Gastrocnemius medialis (tissue), 4 donors: Measurements from ENCODE around the gene SEC16A.

Experiments used
- POLR2A ChIP-seq, 2 donors: fragments of 450-650 bp; IDR thresholded peaks; one replicate each; pipeline ENCODE4 v1.6.1; 2017; ENCODE audit warnings: antibody characterized with exemption in 2 of 2, mild to moderate bottlenecking in 2 of 2, moderate library complexity in 2 of 2
- TF ChIP-seq, protein P1 (sequence below), 5 experiments: fragments of 450-650 bp in 3 of 5; fragments of 200-600 bp in 2 of 5; sonication (generic) in 2 of 5; IDR thresholded peaks in 4 of 5; conservative IDR thresholded peaks in 1 of 5; 1 replicate in 4 of 5; 2 replicates in 1 of 5; pipeline ENCODE4 v1.5.1; 2016 to 2019; ENCODE audit warnings: antibody characterized with exemption in 5 of 5, mild to moderate bottlenecking in 3 of 5, moderate library complexity in 3 of 5

DNA sequence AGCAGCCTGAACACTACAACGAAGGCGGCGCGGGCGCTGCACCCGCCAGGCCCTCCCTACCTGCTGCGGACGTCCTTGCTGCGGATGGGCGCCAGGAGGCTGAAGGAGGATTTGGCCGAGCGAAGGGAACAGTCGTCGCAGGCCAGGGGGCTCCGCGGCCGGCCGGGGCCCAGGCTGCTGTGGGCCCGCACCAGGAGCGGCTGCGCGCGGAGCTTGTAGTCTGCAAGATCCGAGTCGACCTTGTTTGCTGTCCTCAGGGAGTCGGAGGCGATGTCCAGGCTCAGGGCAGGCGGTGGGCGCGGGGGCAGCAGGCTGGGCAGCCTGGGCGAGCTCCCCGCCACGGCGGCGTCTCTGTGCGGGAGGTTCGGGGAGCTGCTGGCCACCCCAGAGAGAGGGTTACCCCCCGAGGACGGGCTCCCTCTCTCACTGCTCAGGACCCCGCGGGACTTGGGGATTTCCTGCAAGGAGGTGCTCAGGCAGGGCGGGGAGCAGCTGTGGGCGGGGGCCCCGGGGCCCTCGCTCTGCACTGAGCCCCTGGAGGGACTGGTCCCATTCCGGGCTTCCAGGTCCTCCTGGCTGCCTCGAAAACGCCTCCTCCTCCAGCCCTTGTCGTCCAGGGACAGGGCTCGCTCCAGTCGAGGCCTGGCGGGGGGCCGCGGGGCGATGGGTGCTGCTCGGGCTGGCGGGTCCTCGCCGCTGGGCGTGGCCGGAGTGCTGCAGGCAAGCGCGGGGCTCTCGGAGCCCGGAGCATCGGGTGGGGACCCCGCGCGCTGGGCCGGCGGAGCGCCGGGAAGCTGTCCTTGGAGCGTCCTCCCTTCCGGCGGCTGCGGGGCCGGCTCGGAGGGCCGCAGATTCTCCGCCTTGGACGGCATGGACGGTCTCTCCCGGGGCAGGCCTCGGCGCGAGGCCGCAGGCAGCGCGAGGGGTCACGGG is 44.0 kb downstream of the SEC16A start:
- TF ChIP-seq, protein P1, sequence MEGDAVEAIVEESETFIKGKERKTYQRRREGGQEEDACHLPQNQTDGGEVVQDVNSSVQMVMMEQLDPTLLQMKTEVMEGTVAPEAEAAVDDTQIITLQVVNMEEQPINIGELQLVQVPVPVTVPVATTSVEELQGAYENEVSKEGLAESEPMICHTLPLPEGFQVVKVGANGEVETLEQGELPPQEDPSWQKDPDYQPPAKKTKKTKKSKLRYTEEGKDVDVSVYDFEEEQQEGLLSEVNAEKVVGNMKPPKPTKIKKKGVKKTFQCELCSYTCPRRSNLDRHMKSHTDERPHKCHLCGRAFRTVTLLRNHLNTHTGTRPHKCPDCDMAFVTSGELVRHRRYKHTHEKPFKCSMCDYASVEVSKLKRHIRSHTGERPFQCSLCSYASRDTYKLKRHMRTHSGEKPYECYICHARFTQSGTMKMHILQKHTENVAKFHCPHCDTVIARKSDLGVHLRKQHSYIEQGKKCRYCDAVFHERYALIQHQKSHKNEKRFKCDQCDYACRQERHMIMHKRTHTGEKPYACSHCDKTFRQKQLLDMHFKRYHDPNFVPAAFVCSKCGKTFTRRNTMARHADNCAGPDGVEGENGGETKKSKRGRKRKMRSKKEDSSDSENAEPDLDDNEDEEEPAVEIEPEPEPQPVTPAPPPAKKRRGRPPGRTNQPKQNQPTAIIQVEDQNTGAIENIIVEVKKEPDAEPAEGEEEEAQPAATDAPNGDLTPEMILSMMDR (IDR thresholded peaks at IDR 0.05 in 4 of 5, conservative IDR thresholded peaks at IDR 0.05 in 1 of 5) = no peak
- no peak for TF ChIP-seq POLR2A (IDR thresholded peaks at IDR 0.05)
